IMR-90 (cell line): Measurements from ENCODE around the gene PIP5K1A. TPM values are rescaled to one million over a fixed set of nuclear protein-coding genes. Genes with fewer than 3 reads are reported as not detected.
A peak's percentile ranks its signal among the peaks of the same experiment; 100 is the strongest.

Experiments used
- ATAC-seq: fragments of 200-7000 bp; cut with Tn5 transposase; 2 replicates; pipeline ENCODE4 v1.9.1; 2020; ENCODE audit warnings: low read depth, mild to moderate bottlenecking, moderate library complexity
- BruUV-seq: library from RNA; stranded (reverse); fragments of 400-500 nt; replicated peaks from 2 replicates; lab custom pipeline; 2021; lab: Mats Ljungman, UMichigan
- CTCF ChIA-PET: fragments of 300-600 bp; formaldehyde crosslinking; extraction: SDS; loops from one replicate; lab custom pipeline; 2021; ENCODE audit warnings: antibody characterized with exemption; lab: Yijun Ruan, JAX
- POLR2A ChIA-PET: fragments of 300-600 bp; sonication (Branson Sonifier 250); formaldehyde crosslinking; loops from one replicate; lab custom pipeline; 2022; ENCODE audit warnings: antibody characterized with exemption; ENCODE audit not compliant: unreplicated experiment; lab: Charles Lee
- DNase-seq: peaks from one replicate; pipeline ENCODE4 v3.0.0; 2013
- H2AFZ ChIP-seq: replicated peaks from 2 replicates; pipeline ENCODE3; 2013; ENCODE audit warnings: low read length, mild to moderate bottlenecking; ENCODE audit not compliant: poor library complexity
- H2AK5ac ChIP-seq: 2 replicates; pipeline ENCODE4 v1.6.1; 2013; ENCODE audit warnings: low read depth, low read length, inconsistent platforms
- H2AK9ac ChIP-seq: replicated peaks from 2 replicates; pipeline ENCODE3; 2013; ENCODE audit warnings: mild to moderate bottlenecking, low read depth, low read length, moderate library complexity; ENCODE audit not compliant: poor library complexity
- H2BK120ac ChIP-seq: 2 replicates; pipeline ENCODE4 v1.6.1; 2013; ENCODE audit warnings: low read depth, low read length, inconsistent platforms
- H2BK15ac ChIP-seq: 3 replicates; pipeline ENCODE4 v1.6.1; 2013; ENCODE audit warnings: low read depth, low read length, inconsistent platforms
- H2BK20ac ChIP-seq: 2 replicates; pipeline ENCODE4 v1.6.1; 2013; ENCODE audit warnings: low read depth, mild to moderate bottlenecking, inconsistent platforms, low read length, moderate library complexity
- H2BK5ac ChIP-seq: 2 replicates; pipeline ENCODE4 v1.6.1; 2013; ENCODE audit warnings: mild to moderate bottlenecking, low read depth, low read length, inconsistent platforms; ENCODE audit not compliant: poor library complexity, severe bottlenecking
- H3K14ac ChIP-seq: replicated peaks from 2 replicates; pipeline ENCODE4 v1.6.1; 2013; ENCODE audit warnings: low read depth, low read length, inconsistent platforms
- H3K18ac ChIP-seq: 2 replicates; pipeline ENCODE4 v1.6.1; 2013; ENCODE audit warnings: low read depth, low read length, control low read depth
- H3K23ac ChIP-seq: 2 replicates; pipeline ENCODE4 v1.6.1; 2013; ENCODE audit warnings: low read depth, low read length, inconsistent platforms
- H3K27ac ChIP-seq: 2 replicates; pipeline ENCODE4 v1.5.1; 2013; ENCODE audit warnings: mild to moderate bottlenecking, control low read depth, low read length; ENCODE audit not compliant: insufficient read depth
- H3K27me3 ChIP-seq: 2 replicates; pipeline ENCODE4 v1.6.1; 2013; ENCODE audit warnings: low read length; ENCODE audit not compliant: control insufficient read depth, insufficient read depth
- H3K36me3 ChIP-seq: 2 replicates; pipeline ENCODE4 v1.6.1; 2013; ENCODE audit warnings: low read length, mixed read lengths; ENCODE audit not compliant: control insufficient read depth, insufficient read depth
- H3K4ac ChIP-seq: 2 replicates; pipeline ENCODE4 v1.6.1; 2013; ENCODE audit warnings: low read depth, low read length, inconsistent platforms
- H3K4me1 ChIP-seq: 2 replicates; pipeline ENCODE4 v1.6.1; 2013; ENCODE audit warnings: low read length, mixed read lengths; ENCODE audit not compliant: control insufficient read depth, insufficient read depth
- H3K4me2 ChIP-seq: 2 replicates; pipeline ENCODE4 v1.6.1; 2013; ENCODE audit warnings: low read depth, mild to moderate bottlenecking, control low read depth, low read length, moderate library complexity
- H3K4me3 ChIP-seq: 2 replicates; pipeline ENCODE4 v1.5.1; 2013; ENCODE audit warnings: low read depth, mild to moderate bottlenecking, control low read depth, low read length, moderate library complexity; ENCODE audit not compliant: insufficient read depth
- H3K56ac ChIP-seq: 2 replicates; pipeline ENCODE4 v1.6.1; 2013; ENCODE audit warnings: low read length, inconsistent platforms; ENCODE audit not compliant: insufficient read depth; ENCODE audit errors: extremely low read depth
- H3K79me1 ChIP-seq, 2 experiments: 2 replicates each; pipeline ENCODE4 v1.6.1; 2013; ENCODE audit warnings: low read length in 2 of 2, inconsistent platforms in 1 of 2, low read depth in 1 of 2
- H3K9ac ChIP-seq: 2 replicates; pipeline ENCODE4 v1.6.1; 2013; ENCODE audit warnings: low read depth, low read length, control low read depth
- H3K9me1 ChIP-seq: 2 replicates; pipeline ENCODE4 v1.6.1; 2013; ENCODE audit warnings: low read length, inconsistent platforms; ENCODE audit not compliant: insufficient read depth
- H3K9me3 ChIP-seq: 2 replicates; pipeline ENCODE4 v1.6.1; 2013; ENCODE audit warnings: low read length; ENCODE audit not compliant: control insufficient read depth, insufficient read depth
- H4K20me1 ChIP-seq: 2 replicates; pipeline ENCODE4 v1.6.1; 2013; ENCODE audit warnings: low read length, inconsistent platforms; ENCODE audit not compliant: insufficient read depth
- H4K5ac ChIP-seq: 2 replicates; pipeline ENCODE4 v1.6.1; 2013; ENCODE audit warnings: mild to moderate bottlenecking, low read depth, low read length, control low read depth
- H4K8ac ChIP-seq, 2 experiments: 2 replicates each; pipeline ENCODE4 v1.6.1; 2013; ENCODE audit warnings: low read depth in 2 of 2, low read length in 2 of 2, control low read depth in 1 of 2, inconsistent platforms in 1 of 2
- H4K91ac ChIP-seq: 2 replicates; pipeline ENCODE4 v1.6.1; 2013; ENCODE audit warnings: low read depth, low read length, inconsistent platforms; ENCODE audit not compliant: insufficient read depth
- CEBPB ChIP-seq: IDR thresholded peaks from 2 replicates; pipeline ENCODE4 v1.6.1; 2012; ENCODE audit warnings: low read depth, low read length, improper control_type of control experiment
- CHD1 ChIP-seq: IDR thresholded peaks from 2 replicates; pipeline ENCODE4 v1.6.1; 2012; ENCODE audit warnings: low read depth, low read length, improper control_type of control experiment
- CTCF ChIP-seq: conservative IDR thresholded peaks from 2 replicates; pipeline ENCODE4 v1.5.1; 2012; ENCODE audit warnings: mild to moderate bottlenecking, low read depth, low read length, improper control_type of control experiment
- ELK1 ChIP-seq: fragments of 150-350 bp; IDR thresholded peaks from 2 replicates; pipeline ENCODE4 v1.6.1; 2016; ENCODE audit warnings: low read depth, mild to moderate bottlenecking, low read length, moderate library complexity, borderline replicate concordance
- FOS ChIP-seq: fragments of 150-350 bp; IDR thresholded peaks from 2 replicates; pipeline ENCODE4 v1.6.1; 2016; ENCODE audit warnings: low read depth, low read length
- MAFK ChIP-seq: IDR thresholded peaks from 2 replicates; pipeline ENCODE4 v1.6.1; 2012; ENCODE audit warnings: low read depth, low read length, improper control_type of control experiment
- MAZ ChIP-seq: IDR thresholded peaks from 2 replicates; pipeline ENCODE4 v1.6.1; 2012; ENCODE audit warnings: low read depth, mild to moderate bottlenecking, low read length, improper control_type of control experiment, moderate library complexity, borderline replicate concordance
- MXI1 ChIP-seq: IDR thresholded peaks from 2 replicates; pipeline ENCODE4 v1.6.1; 2012; ENCODE audit warnings: low read depth, mild to moderate bottlenecking, low read length, moderate library complexity, borderline replicate concordance
- NFE2L2 ChIP-seq: fragments of 150-350 bp; IDR thresholded peaks from 2 replicates; pipeline ENCODE4 v1.6.1; 2016; ENCODE audit warnings: low read depth, mild to moderate bottlenecking, low read length
- RAD21 ChIP-seq: IDR thresholded peaks from 2 replicates; pipeline ENCODE4 v1.6.1; 2012; ENCODE audit warnings: low read length, improper control_type of control experiment
- RCOR1 ChIP-seq: IDR thresholded peaks from 2 replicates; pipeline ENCODE4 v1.6.1; 2012; ENCODE audit warnings: mild to moderate bottlenecking, low read length, improper control_type of control experiment; ENCODE audit not compliant: insufficient replicate concordance
- SMC3 ChIP-seq: fragments of 150-350 bp; IDR thresholded peaks from 2 replicates; pipeline ENCODE4 v1.6.1; 2016; ENCODE audit warnings: low read depth, mild to moderate bottlenecking, antibody characterized with exemption, low read length, moderate library complexity
- USF2 ChIP-seq: fragments of 150-350 bp; IDR thresholded peaks from 2 replicates; pipeline ENCODE4 v1.6.1; 2017; ENCODE audit warnings: mild to moderate bottlenecking, antibody characterized with exemption, low read length, low read depth
- WGBS, 2 experiments: methylation state at CpG; one replicate each; pipeline versions ENCODE4 v1.1.5 to v1.1.7; 2013; ENCODE audit warnings: missing lambda C conversion rate in 2 of 2; ENCODE audit not compliant: insufficient read length in 1 of 2; ENCODE audit errors: extremely low coverage in 2 of 2; 5-methylcytosine and 5-hydroxymethylcytosine counted together
- dilution Hi-C: fragments of 300-500 bp; cut with HindIII; formaldehyde crosslinking; loops from one replicate; pipeline ENCODE4 v1.14.3; 2018; ENCODE audit warnings: low sequenced_read_pairs; ENCODE audit not compliant: unreplicated experiment
- in situ Hi-C: fragments of 300-500 bp; cut with MboI; formaldehyde crosslinking; loops from 3 replicates; pipeline ENCODE4 v1.14.3; 2019; ENCODE audit warnings: low sequenced_read_pairs, inconsistent platforms, mixed read lengths
- intact Hi-C: fragments of 100-400 bp; cut with micrococcal nuclease; formaldehyde crosslinking; loops from 2 replicates; pipeline ENCODE4 v1.10.0; 2022
- polyA plus RNA-seq, 3 experiments: library from polyadenylated mRNA; depleted of rRNA; stranded (reverse); fragments of >200 nt; gene quantifications; 2 replicates each; pipeline ENCODE4 v1.2.3, GENCODE V29; 2012; ENCODE audit warnings: low replicate concordance in 1 of 3
- total RNA-seq: library from RNA; depleted of rRNA; stranded (reverse); fragments of >200 nt; gene quantifications from 2 replicates; pipeline ENCODE4 v1.2.3, GENCODE V29; 2012

Gene PIP5K1A
- total and polyA plus RNA-seq, 2 of the 4 experiments (the other 2 are of a cell fraction), result 59.1 to 105 TPM

GRCh38 chr1:151267760-151268159, 69.4 kb downstream of the PIP5K1A start:
- Histone ChIP-seq H2BK15ac (no peak overlapping the region), H2BK20ac (no peak overlapping the region), H3K9me1 (no peaks in the 10 kb centered on the region), H3K27me3 (no peaks in the 10 kb centered on the region), H4K5ac (no peak overlapping the region), H3K9me3 (no peaks in the 10 kb centered on the region), H2BK120ac (no peak overlapping the region), H2AK5ac (no peak overlapping the region), H3K36me3 (peaks cover 48% of the 10 kb centered on the region), H3K18ac (no peak overlapping the region), H2AFZ (no peak overlapping the region), H2BK5ac (no peak overlapping the region), H3K4me3 (no peak overlapping the region), H3K9ac (no peak overlapping the region), H2AK9ac (no peak overlapping the region), H3K4me1 (no peaks in the 10 kb centered on the region), H3K4ac (no peak overlapping the region), H4K20me1 (no peaks in the 10 kb centered on the region), H4K91ac (no peak overlapping the region), H3K79me1 (peaks cover 0 to 17% of the 10 kb centered on the region in 2 experiments; a peak in 3 of 4 replicates), H4K8ac (no peak overlapping the region), H3K56ac (no peak overlapping the region), H3K14ac (no peak overlapping the region), H3K4me2 (no peak overlapping the region), H3K23ac (no peak overlapping the region), H3K27ac (no peak overlapping the region)
- DNase-seq (peak; percentile 13), ATAC-seq (no peak)
- no TSS peak for BruUV-seq
- dilution Hi-C loops (no loop called here), in situ Hi-C loops (no loop called here), intact Hi-C loops (no loop called here)
- ChIA-PET CTCF (no interaction called here), POLR2A (no interaction called here)
- WGBS, 2 experiments, result 85% methylated on average over 3 of the region's 4 CpGs; no CpG with 5 or more reads in 1 of the 2 experiments
- TF ChIP-seq ELK1 (no peak), CHD1 (no peak), MAZ (no peak), RCOR1 (no peak), NFE2L2 (no peak), CEBPB (no peak), RAD21 (no peak), MAFK (no peak), SMC3 (no peak), MXI1 (no peak), CTCF (no peak), FOS (no peak), USF2 (no peak)
